ENCODE measurements around the gene FBXL2. TPM values are rescaled to one million over a fixed set of nuclear protein-coding genes. Genes with fewer than 3 reads are reported as not detected.

The FBXL2 gene
- total and polyA plus RNA-seq, 2 of the 8 experiments (the other 6 are each of a cell fraction or from before 2014, with no cell fraction given): 3.1 to 5.4 TPM

Small RNA genes lying within 50 kb of the gene (small RNA-seq; reads per million reads assigned to genes)
- not detected for gene RNU7-110P (ENCODE audit: insufficient read depth)

Other genes starting within 250 kb of the FBXL2 start
- 49.6 and 60.0 TPM in 2 replicates for gene GLB1, start 180.3 kb upstream of the FBXL2 start, total RNA-seq (2021; fragmentation: NEBNext Ultra II Directional; extraction: Animal tissue kit (Norgen Biotek cat#: 25700))
- 55.2 and 60.1 TPM in 2 replicates for gene GLB1, start 180.3 kb upstream of the FBXL2 start, polyA plus RNA-seq (2011; rRNA removed)
- 7.4 and 8.5 TPM in 2 replicates for gene TMPPE, start 180.3 kb upstream of the FBXL2 start, total RNA-seq (2021; fragmentation: NEBNext Ultra II Directional; extraction: Animal tissue kit (Norgen Biotek cat#: 25700))
- gene TMPPE, start 180.3 kb upstream of the FBXL2 start, polyA plus RNA-seq (2011; rRNA removed): 2.6 and 3.2 TPM in 2 replicates
- gene CRTAP, start 163.4 kb upstream of the FBXL2 start, total RNA-seq (2021; fragmentation: NEBNext Ultra II Directional; extraction: Animal tissue kit (Norgen Biotek cat#: 25700)): 157 and 159 TPM in 2 replicates
- gene CRTAP, start 163.4 kb upstream of the FBXL2 start, polyA plus RNA-seq (2011; rRNA removed): 168 and 188 TPM in 2 replicates
- gene SUSD5, start 58.6 kb upstream of the FBXL2 start, total RNA-seq (2021; fragmentation: NEBNext Ultra II Directional; extraction: Animal tissue kit (Norgen Biotek cat#: 25700)): 3.3 and 3.9 TPM in 2 replicates
- 0.92 and 1.5 TPM in 2 replicates for gene SUSD5, start 58.6 kb upstream of the FBXL2 start, polyA plus RNA-seq (2011; rRNA removed)
- gene UBP1, start 163.0 kb downstream of the FBXL2 start, total RNA-seq (2021; fragmentation: NEBNext Ultra II Directional; extraction: Animal tissue kit (Norgen Biotek cat#: 25700)): 64.5 and 71.9 TPM in 2 replicates
- 41.4 and 47.3 TPM in 2 replicates for gene UBP1, start 163.0 kb downstream of the FBXL2 start, polyA plus RNA-seq (2011; rRNA removed)

Measured in H1 (cell line).